HL-60 (cell line): Measurements from ENCODE around the gene GRID2.

Experiments used
- GABPA ChIP-seq: IDR thresholded peaks from 2 replicates; pipeline ENCODE4 v1.6.1; 2012; ENCODE audit warnings: low read depth
- POLR2AphosphoS5 ChIP-seq: IDR thresholded peaks from 2 replicates; pipeline ENCODE4 v1.6.1; 2012; ENCODE audit warnings: low read depth
- REST ChIP-seq: IDR thresholded peaks from 2 replicates; pipeline ENCODE4 v1.6.1; 2012; ENCODE audit warnings: low read depth; ENCODE audit not compliant: insufficient replicate concordance
- SPI1 ChIP-seq: IDR thresholded peaks from 2 replicates; pipeline ENCODE4 v1.6.1; 2012; ENCODE audit warnings: low read depth, mild to moderate bottlenecking, borderline replicate concordance
- TF ChIP-seq, protein P1 (sequence below): IDR thresholded peaks from one replicate; pipeline ENCODE4 v1.5.1; 2011; ENCODE audit warnings: low read length, control low read depth, inconsistent platforms; ENCODE audit not compliant: insufficient read depth

DNA sequence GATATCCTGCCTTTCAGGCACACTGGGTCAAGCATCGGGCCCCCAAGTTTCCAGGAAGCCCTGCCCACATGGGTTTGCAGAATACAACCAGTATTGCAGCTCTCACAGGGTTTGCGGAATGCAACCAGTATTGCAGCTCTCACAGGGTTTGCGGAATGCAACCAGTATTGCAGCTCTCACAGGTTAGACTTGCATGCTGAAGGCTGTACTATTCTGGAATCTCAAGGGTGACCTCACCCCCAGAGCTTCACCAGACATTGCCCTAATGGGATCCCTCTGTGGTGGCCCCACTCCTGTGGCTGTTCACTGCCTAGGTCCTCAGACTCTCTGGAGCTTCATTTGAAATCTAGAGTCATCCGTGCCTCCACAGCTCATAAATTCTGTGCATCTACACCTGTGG is 884.1 kb downstream of the GRID2 start:
- TF ChIP-seq, protein P1, sequence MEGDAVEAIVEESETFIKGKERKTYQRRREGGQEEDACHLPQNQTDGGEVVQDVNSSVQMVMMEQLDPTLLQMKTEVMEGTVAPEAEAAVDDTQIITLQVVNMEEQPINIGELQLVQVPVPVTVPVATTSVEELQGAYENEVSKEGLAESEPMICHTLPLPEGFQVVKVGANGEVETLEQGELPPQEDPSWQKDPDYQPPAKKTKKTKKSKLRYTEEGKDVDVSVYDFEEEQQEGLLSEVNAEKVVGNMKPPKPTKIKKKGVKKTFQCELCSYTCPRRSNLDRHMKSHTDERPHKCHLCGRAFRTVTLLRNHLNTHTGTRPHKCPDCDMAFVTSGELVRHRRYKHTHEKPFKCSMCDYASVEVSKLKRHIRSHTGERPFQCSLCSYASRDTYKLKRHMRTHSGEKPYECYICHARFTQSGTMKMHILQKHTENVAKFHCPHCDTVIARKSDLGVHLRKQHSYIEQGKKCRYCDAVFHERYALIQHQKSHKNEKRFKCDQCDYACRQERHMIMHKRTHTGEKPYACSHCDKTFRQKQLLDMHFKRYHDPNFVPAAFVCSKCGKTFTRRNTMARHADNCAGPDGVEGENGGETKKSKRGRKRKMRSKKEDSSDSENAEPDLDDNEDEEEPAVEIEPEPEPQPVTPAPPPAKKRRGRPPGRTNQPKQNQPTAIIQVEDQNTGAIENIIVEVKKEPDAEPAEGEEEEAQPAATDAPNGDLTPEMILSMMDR, result no peak
- TF ChIP-seq POLR2AphosphoS5, result no peak
- TF ChIP-seq REST, result no peak
- no peak for TF ChIP-seq GABPA
- TF ChIP-seq SPI1, result no peak
